Measurements from ENCODE around the gene TRIM17. TPM values are rescaled to one million over a fixed set of nuclear protein-coding genes. Genes with fewer than 3 reads are reported as not detected.

The TRIM17 gene
- total RNA-seq, 2 donors from 2014 or later = 2.0 to 9.9 TPM

DNA sequence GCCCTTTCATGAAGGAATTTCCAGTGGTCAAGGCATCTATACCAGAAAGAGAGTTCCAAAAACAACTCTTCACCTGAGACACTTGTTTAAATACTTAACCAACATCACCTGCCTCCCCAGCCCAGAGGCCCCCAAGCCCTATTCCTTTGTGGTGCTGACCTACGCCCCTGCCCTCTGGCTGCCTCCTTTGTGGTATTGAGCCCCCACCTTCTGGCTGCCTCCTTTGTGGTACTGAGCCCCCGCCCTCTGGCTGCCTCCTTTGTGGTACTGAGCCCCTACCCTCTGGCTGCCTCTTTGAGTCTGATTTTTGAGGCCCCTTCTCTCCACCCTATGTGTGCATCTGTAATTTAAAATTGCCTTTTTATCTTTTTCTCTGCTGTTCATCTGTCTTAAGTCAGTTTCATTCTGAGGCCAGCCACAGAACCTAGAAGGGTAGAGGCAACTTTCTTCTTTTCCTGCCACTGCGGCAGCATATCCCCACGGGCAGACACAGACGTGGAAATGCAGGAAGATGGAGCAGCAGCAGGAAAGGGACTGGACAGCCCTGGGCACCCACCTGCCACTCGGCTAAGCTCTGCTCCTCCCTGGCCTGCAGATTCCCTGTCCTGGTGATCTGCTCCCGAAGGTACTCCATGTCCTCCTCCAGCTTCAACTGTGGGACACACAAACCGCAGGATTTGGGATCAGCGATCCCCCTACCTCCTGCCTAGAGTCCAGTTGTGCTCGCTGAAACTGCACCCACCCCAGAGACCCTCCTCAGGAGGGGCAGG lies 3.2 kb downstream of the TRIM17 start:
- Histone ChIP-seq H3K4me3 (no peak overlapping the region), H3K9me3 (no peaks in the 10 kb centered on the region), H3K36me3 (no peaks in the 10 kb centered on the region), H3K4me1 (replicated peaks) (peaks cover 7% of the 10 kb centered on the region), H3K27ac (no peak overlapping the region), H3K27me3 (replicated peaks; ENCODE audit: insufficient read depth) (no peaks in the 10 kb centered on the region)
- DNase-seq (ENCODE audit: low spot score) = no peak
- TF ChIP-seq POLR2AphosphoS5 (IDR thresholded peaks at IDR 0.05) (no peak), POLR2A (IDR thresholded peaks at IDR 0.05) (no peak)
- TF ChIP-seq, protein P1, sequence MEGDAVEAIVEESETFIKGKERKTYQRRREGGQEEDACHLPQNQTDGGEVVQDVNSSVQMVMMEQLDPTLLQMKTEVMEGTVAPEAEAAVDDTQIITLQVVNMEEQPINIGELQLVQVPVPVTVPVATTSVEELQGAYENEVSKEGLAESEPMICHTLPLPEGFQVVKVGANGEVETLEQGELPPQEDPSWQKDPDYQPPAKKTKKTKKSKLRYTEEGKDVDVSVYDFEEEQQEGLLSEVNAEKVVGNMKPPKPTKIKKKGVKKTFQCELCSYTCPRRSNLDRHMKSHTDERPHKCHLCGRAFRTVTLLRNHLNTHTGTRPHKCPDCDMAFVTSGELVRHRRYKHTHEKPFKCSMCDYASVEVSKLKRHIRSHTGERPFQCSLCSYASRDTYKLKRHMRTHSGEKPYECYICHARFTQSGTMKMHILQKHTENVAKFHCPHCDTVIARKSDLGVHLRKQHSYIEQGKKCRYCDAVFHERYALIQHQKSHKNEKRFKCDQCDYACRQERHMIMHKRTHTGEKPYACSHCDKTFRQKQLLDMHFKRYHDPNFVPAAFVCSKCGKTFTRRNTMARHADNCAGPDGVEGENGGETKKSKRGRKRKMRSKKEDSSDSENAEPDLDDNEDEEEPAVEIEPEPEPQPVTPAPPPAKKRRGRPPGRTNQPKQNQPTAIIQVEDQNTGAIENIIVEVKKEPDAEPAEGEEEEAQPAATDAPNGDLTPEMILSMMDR (IDR thresholded peaks at IDR 0.05) = no peak
- intact Hi-C loops (cut with DNase I) = no loop called here
- WGBS = 95% methylated on average over 10 of the region's 10 CpGs

DNA sequence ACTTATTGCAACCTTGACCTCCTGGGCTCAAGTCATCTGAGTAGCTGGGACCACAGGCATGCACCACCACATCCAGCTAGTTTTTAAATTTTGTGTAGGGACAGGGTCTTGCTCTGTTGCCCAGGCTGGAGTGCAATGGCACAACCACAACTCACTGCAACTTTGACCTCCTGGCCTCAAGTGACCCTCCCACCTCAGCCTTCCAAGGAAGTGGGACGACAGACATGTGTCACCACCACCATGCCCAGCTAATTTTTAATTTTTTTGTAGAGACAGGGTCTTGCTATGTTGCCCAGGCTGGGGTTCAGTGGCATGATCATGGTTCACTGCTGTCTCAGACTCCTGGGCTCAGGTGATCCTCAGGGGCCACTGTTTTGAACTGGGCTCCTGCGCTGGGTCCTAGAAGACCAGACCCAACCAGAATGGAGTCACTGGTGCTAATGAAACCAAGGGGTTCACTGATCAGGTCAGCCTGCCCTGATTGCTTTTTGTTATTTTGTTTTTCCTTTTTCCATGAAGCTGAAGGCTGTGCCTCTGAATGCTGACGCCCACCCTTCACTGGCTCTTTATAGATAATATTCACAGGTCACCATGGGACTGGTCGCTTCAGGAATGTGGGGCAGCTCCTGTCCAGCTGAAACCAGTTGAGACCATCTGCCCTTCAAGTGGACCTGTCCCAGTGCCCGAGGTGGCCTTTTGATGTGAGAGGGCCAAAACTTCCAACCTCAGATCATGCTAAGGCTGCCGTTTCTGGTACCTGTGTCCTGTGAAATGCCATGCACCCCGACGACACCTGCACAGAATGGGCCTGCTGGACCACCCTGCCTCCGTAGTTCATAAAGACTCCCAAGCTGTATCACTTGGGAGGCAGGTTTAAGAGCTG lies 4.9 kb downstream of the TRIM17 start:
- H3K4me3 ChIP-seq = no peak overlapping the region
- TF ChIP-seq POLR2AphosphoS5 (IDR thresholded peaks at IDR 0.05) = no peak
- TF ChIP-seq POLR2A (IDR thresholded peaks at IDR 0.05) = no peak
- no peak for DNase-seq (ENCODE audit: low spot score)
- no peak overlapping the region for H3K27ac ChIP-seq
- no peaks in the 10 kb centered on the region for H3K36me3 ChIP-seq
- WGBS = 84% methylated on average over 9 of the region's 9 CpGs
- H3K4me1 ChIP-seq (replicated peaks) = peaks cover 7% of the 10 kb centered on the region
- intact Hi-C loops (cut with DNase I) = no loop called here
- no peaks in the 10 kb centered on the region for H3K9me3 ChIP-seq
- no peaks in the 10 kb centered on the region for H3K27me3 ChIP-seq (replicated peaks; ENCODE audit: insufficient read depth)

- Histone ChIP-seq H3K4me3 (no peak overlapping the region), H3K27ac (no peak overlapping the region), H3K36me3 (no peaks in the 10 kb centered on the region), H3K27me3 (replicated peaks; ENCODE audit: insufficient read depth) (no peaks in the 10 kb centered on the region), H3K9me3 (no peaks in the 10 kb centered on the region), H3K4me1 (replicated peaks) (peaks cover 3% of the 10 kb centered on the region)
- WGBS = 88% methylated on average over 5 of the region's 5 CpGs
- TF ChIP-seq POLR2AphosphoS5 (IDR thresholded peaks at IDR 0.05) (no peak), POLR2A (IDR thresholded peaks at IDR 0.05) (no peak)
- TF ChIP-seq, protein P1 (IDR thresholded peaks at IDR 0.05) = no peak
- intact Hi-C loops (cut with DNase I) = no loop called here
- no peak for DNase-seq (ENCODE audit: low spot score)
Observed at GRCh38 chr1:228411121-228411520, 5.5 kb downstream of the TRIM17 start.

GRCh38 chr1:228410671-228411070 lies 6.0 kb downstream of the TRIM17 start:
- Histone ChIP-seq H3K4me1 (replicated peaks) (no peaks in the 10 kb centered on the region), H3K27ac (no peak overlapping the region), H3K27me3 (replicated peaks; ENCODE audit: insufficient read depth) (no peaks in the 10 kb centered on the region), H3K9me3 (no peaks in the 10 kb centered on the region), H3K36me3 (no peaks in the 10 kb centered on the region), H3K4me3 (no peak overlapping the region)
- DNase-seq (ENCODE audit: low spot score) = no peak
- TF ChIP-seq, protein P1 (IDR thresholded peaks at IDR 0.05) = no peak
- TF ChIP-seq POLR2A (IDR thresholded peaks at IDR 0.05) (no peak), POLR2AphosphoS5 (IDR thresholded peaks at IDR 0.05) (no peak)
- 79% methylated on average over 11 of the region's 11 CpGs for WGBS
- intact Hi-C loops (cut with DNase I) = no loop called here

DNA sequence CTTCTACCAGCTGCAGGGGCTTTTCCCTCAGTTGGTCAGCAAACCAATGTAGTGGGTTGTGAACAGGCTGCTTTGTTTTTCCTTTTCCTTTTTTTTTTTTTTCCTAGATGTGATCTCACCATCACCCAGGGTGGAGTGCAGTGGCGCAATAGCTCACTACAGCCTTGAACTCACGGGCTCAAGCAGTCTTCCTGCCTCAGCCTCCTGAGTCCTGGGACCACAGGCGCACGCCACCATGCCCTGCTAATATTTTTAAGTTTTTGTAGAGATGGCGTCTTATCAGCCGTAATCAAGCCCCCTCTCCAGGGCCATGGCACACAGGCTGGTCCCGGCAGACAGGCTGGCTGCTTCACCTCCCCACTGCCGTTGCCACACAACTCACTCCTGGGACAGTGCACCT lies 6.6 kb downstream of the TRIM17 start:
- Histone ChIP-seq H3K4me1 (replicated peaks) (peaks cover 5% of the 10 kb centered on the region), H3K27me3 (replicated peaks; ENCODE audit: insufficient read depth) (no peaks in the 10 kb centered on the region), H3K9me3 (no peaks in the 10 kb centered on the region), H3K27ac (no peak overlapping the region), H3K36me3 (no peaks in the 10 kb centered on the region), H3K4me3 (no peak overlapping the region)
- intact Hi-C loops (cut with DNase I) = no loop called here
- TF ChIP-seq, protein P1 (IDR thresholded peaks at IDR 0.05) = no peak
- no peak for TF ChIP-seq POLR2A (IDR thresholded peaks at IDR 0.05)
- TF ChIP-seq POLR2AphosphoS5 (IDR thresholded peaks at IDR 0.05) = no peak
- no peak for DNase-seq (ENCODE audit: low spot score)
- 91% methylated on average over 8 of the region's 8 CpGs for WGBS
